T47D (cell line): Measurements from ENCODE around the gene AQP6.
A peak's percentile ranks its signal among the peaks of the same experiment; 100 is the strongest.

Source experiments
- DNase-seq, 2 experiments: peaks; one replicate each; pipeline versions ENCODE4 v3.0.0 to v3.0.0-alpha.2; 2011 to 2012; ENCODE audit warnings: low read depth in 1 of 2, low spot score in 1 of 2
- JUND ChIP-seq: IDR thresholded peaks from 2 replicates; pipeline ENCODE4 v1.6.1; 2012; ENCODE audit warnings: low read depth
- in situ Hi-C: cut with HindIII; loops from 2 replicates; pipeline ENCODE4 v1.10.0; 2016; ENCODE audit warnings: low sequenced_read_pairs, low pct_unique_long_range_greater_than_20kb

Gene AQP6

DNA sequence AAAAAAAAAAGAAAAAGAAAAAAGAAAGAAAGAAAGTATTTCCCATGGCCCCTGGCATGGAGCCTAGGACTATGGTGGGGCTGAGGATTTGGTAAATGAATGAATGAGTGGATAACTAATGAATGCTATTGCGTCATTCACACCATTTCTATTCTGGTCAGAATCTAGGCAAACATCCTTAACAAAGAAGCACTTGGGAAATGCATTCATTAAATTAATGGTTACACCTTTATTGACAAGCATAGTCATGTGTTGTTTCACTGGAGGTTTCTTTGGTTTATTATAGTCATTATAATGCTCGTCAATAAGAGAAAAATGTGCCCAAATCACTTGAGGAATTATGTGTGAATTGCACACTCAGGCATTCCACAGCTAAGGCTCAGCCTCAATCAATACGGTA is 35.8 kb upstream of the AQP6 start:
- TF ChIP-seq JUND: no peak
- in situ Hi-C loops: no loop called here
- no peak for DNase-seq

DNA sequence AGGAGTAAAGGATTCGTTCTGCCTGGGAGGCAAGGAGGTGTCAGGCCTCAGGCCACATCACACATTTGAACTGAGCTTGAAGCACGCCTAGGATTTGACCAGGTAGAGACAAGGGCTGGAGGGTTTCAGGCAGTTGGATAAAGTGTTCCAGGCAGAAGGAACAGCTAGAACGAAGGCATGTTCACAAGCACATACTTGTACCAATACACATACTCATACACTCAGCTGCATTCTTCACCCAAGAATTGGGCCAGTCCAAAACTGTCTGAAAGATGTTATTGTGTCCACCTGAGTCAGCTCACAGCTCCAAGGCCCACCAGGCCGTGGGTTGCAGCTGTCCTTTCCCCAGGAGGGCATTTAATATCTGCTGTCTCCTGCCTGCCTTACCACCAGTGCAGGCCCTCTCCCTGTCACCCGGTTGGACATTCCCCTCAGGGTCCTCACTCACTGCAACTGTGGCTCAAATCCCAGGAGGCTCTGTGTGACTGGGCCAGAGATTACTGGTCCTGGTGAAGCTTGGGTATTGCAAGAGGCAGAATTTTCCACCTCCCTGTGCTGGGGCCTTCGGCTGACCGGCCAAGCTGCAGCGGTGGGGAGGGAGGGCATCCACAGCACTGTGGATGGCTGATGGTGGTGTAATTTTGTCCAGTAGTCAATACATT is 35.0 kb upstream of the AQP6 start:
- TF ChIP-seq JUND: no peak
- DNase-seq: no peak
- in situ Hi-C loops: no loop called here

DNA sequence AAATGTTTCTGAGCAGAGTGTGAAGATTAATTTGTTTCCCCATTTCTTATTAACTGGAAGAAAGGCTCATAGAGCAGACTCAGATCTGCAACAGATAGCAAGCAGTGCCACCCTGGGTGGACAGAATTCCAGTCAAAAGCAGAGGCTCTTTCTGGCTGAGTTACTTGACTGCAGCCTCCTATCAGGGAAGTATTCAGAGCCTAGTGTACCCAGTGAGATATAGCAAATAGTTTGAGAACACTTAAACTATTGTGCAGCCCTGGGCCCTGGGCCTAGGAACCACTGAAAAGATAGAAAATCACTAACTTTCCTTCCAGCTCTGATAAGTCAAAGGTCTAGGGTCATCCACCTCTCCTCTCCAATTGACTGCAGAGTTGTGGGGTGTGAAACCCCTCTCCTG is 33.4 kb upstream of the AQP6 start:
- TF ChIP-seq JUND: no peak
- DNase-seq: no peak
- in situ Hi-C loops: no loop called here

DNA sequence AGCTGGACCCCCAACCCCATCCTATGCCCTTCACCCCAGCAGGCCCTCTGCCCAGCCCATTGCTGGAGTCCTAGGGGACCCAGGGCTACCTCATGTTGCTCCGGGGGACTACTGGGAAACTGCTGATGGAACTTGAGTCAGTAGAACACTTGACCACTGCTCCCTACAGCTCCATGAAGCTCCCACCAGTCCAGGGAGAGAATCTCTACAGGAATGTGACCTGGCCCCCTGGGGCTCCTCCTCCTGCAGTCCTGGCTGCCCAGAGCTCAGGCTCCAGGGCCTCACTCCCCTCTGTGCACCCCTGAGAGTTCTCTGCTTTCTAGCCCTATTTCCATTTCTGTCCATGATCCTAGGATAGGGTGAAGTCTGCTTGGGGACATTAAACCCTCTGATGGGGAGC is 33.0 kb upstream of the AQP6 start:
- TF ChIP-seq JUND: no peak
- in situ Hi-C loops: no loop called here
- no peak for DNase-seq

DNA sequence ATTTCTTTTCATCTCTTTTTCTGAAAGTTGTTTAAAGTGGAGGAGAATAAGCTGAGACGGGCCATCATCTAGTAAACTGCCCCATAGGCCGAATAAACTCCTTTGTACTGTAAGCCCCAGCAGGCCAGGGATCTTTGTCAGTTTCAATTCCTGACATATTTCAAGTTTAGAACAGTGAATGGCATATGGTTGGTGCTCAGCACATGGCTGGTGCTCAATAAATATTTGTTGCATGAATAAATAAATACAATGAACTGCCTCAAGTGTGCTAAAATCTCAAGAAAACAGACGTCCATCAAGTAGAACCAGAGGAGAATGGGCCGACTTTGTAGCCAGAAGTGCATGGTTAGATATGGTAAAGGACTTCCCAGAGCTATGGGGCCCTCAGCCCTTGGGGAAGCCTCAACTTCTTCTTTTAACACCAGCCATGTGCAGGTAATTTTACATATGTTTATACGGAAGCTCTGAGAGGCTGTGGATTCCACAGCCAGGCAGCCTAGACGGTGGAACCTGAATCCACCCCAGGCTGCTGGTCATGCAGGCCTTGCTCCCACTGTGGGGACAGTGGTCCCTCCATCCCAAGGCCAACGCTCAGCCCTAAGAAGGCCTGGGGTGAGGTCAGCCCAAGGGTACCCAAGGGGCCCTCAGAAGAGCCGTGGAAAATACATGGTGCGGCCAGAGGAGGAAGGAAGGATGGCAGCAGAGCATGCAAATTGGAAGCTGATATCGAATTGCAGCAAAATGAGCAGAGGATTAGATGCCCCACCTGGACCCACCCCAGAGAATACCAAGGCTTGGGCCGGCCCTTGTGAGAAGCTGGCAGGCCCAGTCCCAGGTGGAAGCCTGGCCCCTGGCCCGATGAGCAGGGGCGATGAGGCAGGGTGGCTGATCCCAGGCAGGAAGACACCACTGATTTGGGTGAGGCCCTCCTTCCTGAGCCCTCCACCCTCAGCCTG is 30.9 kb upstream of the AQP6 start:
- TF ChIP-seq JUND: no peak
- DNase-seq: no peak
- in situ Hi-C loops: no loop called here

DNA sequence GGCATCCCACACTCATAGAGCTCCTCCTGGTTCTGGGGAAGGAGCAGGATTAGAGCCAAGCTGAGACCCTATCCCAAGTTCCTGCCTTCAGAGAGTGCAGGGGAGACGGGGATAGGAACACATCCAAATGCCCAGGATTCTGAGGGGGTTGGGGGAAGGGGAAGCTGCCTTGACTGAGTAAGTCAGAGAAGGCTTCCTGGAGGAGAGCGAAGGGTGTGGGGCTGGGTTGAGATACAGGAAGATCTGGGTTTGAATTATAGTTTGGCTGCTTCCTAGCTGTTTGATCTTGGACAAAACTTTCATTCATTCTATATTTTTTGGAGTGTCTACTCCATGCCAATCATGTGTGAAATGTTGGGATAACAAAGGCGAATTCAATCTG is 30.2 kb upstream of the AQP6 start:
- in situ Hi-C loops: no loop called here
- DNase-seq: no peak
- no peak for TF ChIP-seq JUND

DNA sequence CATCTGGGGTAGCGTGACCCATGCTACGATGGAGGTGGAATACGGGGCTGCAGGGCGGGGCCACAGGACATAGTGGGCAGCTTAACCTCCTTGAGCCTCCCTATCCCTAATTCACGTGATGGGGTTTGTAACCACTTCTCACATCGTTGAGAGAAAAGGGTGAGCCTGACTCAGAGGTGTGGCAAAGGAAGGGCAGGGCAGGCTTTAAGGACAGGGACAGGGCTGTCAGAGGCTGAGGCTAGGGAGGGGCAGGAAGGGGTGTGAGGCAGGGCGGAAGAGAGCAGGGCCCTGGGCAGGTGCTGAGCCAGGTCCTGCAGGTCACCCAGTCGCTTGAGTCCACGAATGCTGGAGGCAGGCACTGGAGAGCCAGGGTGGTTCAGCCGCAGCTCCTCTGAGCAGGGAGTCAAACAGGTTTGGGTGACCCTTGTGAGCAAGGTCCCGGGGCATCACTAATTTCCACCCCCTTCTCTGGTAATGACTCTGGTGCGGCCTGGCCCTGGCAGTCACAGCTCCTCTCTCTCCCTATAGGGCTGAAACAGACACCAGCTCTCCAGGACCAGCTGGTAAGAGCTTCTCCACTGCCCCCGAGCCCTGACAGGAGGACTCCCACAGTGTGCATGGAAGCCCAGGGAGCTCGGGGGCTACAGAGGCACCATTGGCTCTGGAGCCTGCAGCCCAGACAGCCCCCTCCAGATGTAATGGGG is 29.7 kb upstream of the AQP6 start:
- in situ Hi-C loops: no loop called here
- no peak for TF ChIP-seq JUND
- DNase-seq: peak in 1 of 2 experiments; percentile 25

DNA sequence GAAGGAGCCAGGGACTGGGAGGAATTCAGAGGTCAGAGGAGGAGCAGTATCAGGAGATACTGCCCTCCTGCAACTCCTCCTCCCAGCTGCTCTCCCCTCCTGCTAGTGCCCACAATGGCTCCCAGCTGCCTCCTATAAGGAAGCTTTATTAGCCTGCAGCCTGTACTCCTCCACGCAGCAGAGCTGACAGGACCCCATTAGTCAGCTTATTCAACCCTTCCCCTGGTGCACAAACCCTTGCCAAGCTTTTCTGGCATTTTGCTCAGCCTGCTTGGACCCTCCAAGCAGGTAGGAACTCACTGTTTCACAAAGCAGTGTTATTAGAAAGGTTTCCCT is 29.2 kb upstream of the AQP6 start:
- no peak for TF ChIP-seq JUND
- no peak for DNase-seq
- in situ Hi-C loops: no loop called here

DNA sequence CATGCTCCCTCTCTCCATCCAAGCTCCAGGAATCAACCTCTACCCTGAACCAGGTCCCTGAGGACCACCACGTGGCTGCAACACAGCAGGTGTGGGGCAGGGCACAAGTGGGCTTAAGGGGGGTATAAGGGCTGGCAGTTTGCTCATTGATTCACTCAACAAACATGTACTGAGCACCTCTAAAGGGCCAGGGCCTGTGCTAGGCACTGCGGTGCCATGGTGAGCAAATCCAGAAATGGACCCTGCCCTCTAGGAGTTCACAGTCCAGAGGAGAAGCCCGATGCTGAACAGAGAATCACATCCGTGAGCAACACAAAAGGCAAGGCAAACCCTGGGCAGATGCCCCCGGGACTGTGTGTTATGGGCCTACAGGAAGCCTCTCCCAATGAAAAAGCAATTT is 28.7 kb upstream of the AQP6 start:
- in situ Hi-C loops: no loop called here

DNA sequence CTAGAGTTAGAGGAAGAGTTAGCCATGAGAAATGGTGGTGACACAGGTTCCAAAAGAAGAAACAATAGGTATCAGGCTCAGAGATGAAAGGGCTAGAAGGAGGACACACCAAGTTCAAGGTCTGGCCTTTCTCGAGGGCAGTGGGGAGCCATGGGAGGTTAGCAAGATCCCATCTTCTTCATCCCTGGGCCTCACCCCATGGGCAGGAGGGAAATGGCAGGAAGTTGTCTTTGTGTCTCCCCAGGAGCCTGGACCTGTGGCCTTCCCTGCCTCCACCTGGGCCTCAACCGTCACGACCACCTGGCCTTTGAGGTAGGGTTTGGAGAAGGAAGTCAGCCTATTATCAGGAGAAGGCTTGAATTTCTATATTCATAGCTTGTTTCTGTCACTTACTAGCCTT is 28.0 kb upstream of the AQP6 start:
- no peak for TF ChIP-seq JUND
- in situ Hi-C loops: no loop called here
- no peak for DNase-seq

More for the DNA sequence above, 28.7 kb upstream of the AQP6 start:
- no peak for DNase-seq
- TF ChIP-seq JUND: no peak

DNA sequence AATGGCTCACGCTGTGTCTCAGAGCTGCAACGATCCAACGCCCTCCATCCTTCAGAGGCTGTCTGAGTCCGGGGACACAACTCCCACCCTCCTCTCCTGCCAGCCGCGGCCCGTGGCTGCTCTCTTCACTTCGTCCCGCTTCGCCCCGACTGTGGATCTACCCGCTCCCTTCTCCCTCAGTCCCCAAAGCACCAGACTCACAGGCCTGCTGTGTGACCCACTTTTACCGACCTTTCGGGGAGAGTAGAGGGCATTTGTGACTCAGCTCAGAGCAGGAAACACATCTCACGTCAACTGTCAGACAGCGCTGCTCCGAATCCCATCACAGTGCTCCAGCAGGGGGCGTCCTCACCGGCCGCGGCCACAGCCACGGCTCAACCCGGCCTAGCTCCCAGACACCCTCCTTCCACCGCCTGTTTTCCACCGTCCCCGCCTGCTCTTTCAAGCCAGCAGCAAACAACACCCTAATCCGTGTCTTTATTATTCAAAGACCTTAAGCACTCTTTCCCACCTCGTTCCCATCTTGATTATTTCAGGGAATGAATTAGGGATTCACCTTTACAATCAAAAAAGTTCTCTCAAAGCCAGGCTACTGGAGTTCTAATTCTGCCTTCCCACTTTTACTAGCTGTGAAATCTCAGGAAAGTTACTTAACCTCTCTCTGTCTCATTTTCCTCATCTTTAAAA is 27.2 kb upstream of the AQP6 start:
- DNase-seq: peak; percentile 83 to 85
- TF ChIP-seq JUND: no peak
- in situ Hi-C loops: no loop called here

DNA sequence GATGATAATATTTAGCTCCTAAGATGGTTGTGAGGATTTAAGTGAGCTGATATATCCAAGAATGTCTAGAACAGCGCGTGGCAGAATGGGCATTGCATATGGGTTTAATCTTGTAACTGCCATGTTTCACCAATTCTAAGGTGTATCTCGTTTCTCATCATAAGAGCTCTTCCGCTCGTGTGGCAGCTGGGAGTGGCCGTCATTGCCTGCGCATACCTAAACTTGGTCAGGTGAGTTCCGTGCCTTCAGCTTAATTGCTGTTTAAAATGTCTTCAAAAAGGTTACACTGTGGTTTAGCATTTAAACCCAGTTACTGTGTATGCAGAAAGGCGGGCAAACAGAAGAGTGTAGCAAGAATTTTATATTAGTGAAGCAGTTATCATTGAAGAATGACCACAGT is 26.7 kb upstream of the AQP6 start:
- TF ChIP-seq JUND: no peak
- no peak for DNase-seq
- in situ Hi-C loops: no loop called here
